Right ventricle myocardium inferior (tissue), 1 donor: ENCODE measurements around the gene HDDC2. TPM values are rescaled to one million over a fixed set of nuclear protein-coding genes. Genes with fewer than 3 reads are reported as not detected.

ENCODE experiments used
- total RNA-seq: library from RNA; stranded (reverse); fragmentation: NEBNext Ultra II Directional; extraction: Animal tissue kit (Norgen Biotek cat#: 25700); gene quantifications from one replicate; pipeline ENCODE4 v1.2.1, GENCODE V29; 2021
- donor health status: DM: no; HTN: yes; CAD: no; lungs with severe emphysema.

The HDDC2 gene
- total RNA-seq, 1 donor from 2014 or later = 91.6 TPM

Other genes starting within 250 kb of the HDDC2 start
- 56.2 TPM for gene TPD52L1, start 148.2 kb downstream of the HDDC2 start, total RNA-seq